ENCODE results near the gene AKR1D1. TPM values are rescaled to one million over a fixed set of nuclear protein-coding genes. Genes with fewer than 3 reads are reported as not detected.
A peak's percentile ranks its signal among the peaks of the same experiment; 100 is the strongest.

The AKR1D1 gene
- polyA plus RNA-seq, 4 donors, result 24.9 TPM; not detected in 3

DNA sequence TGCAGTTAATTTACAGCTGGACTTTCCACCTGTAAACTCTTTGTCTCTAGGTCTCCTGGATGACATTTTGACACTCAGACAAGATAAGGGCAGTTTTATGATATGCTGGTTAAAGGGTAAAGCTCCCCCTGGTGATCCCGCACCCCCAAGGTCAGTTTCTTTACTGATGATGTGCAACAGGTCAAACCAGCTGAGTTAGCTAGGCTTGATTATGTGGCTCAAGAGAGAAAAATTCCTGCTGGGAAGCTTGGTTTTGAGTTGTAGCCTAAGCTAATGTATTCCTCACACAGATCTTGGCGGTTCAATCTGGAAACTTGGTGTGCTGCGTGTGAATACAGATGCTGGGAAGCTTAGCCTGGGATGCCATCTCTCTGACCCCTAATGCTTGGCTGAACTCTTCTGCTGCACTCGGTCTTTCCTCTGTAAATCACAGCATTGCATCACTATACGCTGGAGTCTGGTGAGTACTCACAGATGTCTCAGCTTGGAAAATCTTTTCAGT lies 11.4 kb upstream of the AKR1D1 start:
- Histone ChIP-seq H3K27ac (ENCODE audit: low read depth in 1 of 3, low read length in 2 of 3) (peak overlapping the region in 1 of 3 donors; percentile 36), H3K9me3 (ENCODE audit: control insufficient read depth in 2 of 2, insufficient read depth in 1 of 2, low read depth in 1 of 2, low read length in 1 of 2) (no peaks in the 10 kb centered on the region), H3K27me3 (ENCODE audit: control insufficient read depth in 3 of 3, insufficient read depth in 3 of 3, low read length in 3 of 3) (no peaks in the 10 kb centered on the region), H3K4me1 (ENCODE audit: control insufficient read depth in 3 of 3, insufficient read depth in 2 of 3, low read depth in 1 of 3, low read length in 2 of 3) (peaks cover 0 to 15% (median 0%) of the 10 kb centered on the region in 3 donors), H3K4me3 (ENCODE audit: low read depth in 1 of 3, low read length in 3 of 3) (peak overlapping the region in 1 of 3 donors; percentile 0), H3K36me3 (ENCODE audit: control insufficient read depth in 3 of 3, insufficient read depth in 2 of 3, low read depth in 1 of 3, low read length in 3 of 3) (no peaks in the 10 kb centered on the region)
- DNase-seq, result peak in 1 of 2 donors; percentile 52
- WGBS, 3 donors, result 58 to 66% (median 62%) methylated on average over 5 of the region's 5 CpGs
- FAIRE-seq, result no peak

- FAIRE-seq, result no peak
- no peak overlapping the region for H3K4me3 ChIP-seq (ENCODE audit: low read depth in 1 of 3, low read length in 3 of 3)
- no peak overlapping the region for H3K27ac ChIP-seq (ENCODE audit: low read depth in 1 of 3, low read length in 2 of 3)
- no peaks in the 10 kb centered on the region for H3K36me3 ChIP-seq (ENCODE audit: control insufficient read depth in 3 of 3, insufficient read depth in 2 of 3, low read depth in 1 of 3, low read length in 3 of 3)
- H3K27me3 ChIP-seq (ENCODE audit: control insufficient read depth in 3 of 3, insufficient read depth in 3 of 3, low read length in 3 of 3), result no peaks in the 10 kb centered on the region
- no peaks in the 10 kb centered on the region for H3K9me3 ChIP-seq (ENCODE audit: control insufficient read depth in 2 of 2, insufficient read depth in 1 of 2, low read depth in 1 of 2, low read length in 1 of 2)
- H3K4me1 ChIP-seq (ENCODE audit: control insufficient read depth in 3 of 3, insufficient read depth in 2 of 3, low read depth in 1 of 3, low read length in 2 of 3), result peaks cover 0 to 15% (median 0%) of the 10 kb centered on the region in 3 donors
- 19 to 53% (median 23%) methylated on average over 1 of the region's 1 CpG for WGBS, 3 donors
- peak in 1 of 2 donors; percentile 15 for DNase-seq
These were observed 10.4 kb upstream of the AKR1D1 start for GRCh38 chr7:138065827-138066226.

DNA sequence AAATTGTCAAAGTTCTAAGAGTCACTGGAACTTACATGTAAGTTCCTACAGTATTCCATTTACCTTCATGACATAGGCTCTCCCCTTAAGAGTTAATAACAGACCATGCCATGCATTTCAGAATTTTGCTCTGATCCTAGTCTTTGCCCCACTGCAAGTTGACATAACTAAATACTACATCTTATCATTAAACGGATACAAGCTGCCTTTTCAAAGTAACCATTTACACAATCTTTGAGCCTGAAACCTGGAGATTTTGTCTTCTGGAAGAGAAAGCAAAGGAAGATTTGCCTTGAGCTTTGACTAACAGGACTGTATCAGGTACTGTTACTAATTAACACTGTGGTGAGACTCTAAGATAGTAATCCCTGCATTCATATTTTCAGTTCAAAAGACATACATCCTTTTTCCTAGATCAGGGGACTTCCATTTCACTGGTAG lies 9.3 kb upstream of the AKR1D1 start:
- H3K27me3 ChIP-seq (ENCODE audit: control insufficient read depth in 3 of 3, insufficient read depth in 3 of 3, low read length in 3 of 3), result no peaks in the 10 kb centered on the region
- FAIRE-seq (no peak), DNase-seq (peak in 1 of 2 donors; percentile 17)
- no peak overlapping the region for H3K4me3 ChIP-seq (ENCODE audit: low read depth in 1 of 3, low read length in 3 of 3)
- H3K36me3 ChIP-seq (ENCODE audit: control insufficient read depth in 3 of 3, insufficient read depth in 2 of 3, low read depth in 1 of 3, low read length in 3 of 3), result no peaks in the 10 kb centered on the region
- 39 to 66% (median 60%) methylated on average over 1 of the region's 1 CpG for WGBS, 3 donors
- no peaks in the 10 kb centered on the region for H3K9me3 ChIP-seq (ENCODE audit: control insufficient read depth in 2 of 2, insufficient read depth in 1 of 2, low read depth in 1 of 2, low read length in 1 of 2)
- H3K4me1 ChIP-seq (ENCODE audit: control insufficient read depth in 3 of 3, insufficient read depth in 2 of 3, low read depth in 1 of 3, low read length in 2 of 3), result peaks cover 0 to 15% (median 0%) of the 10 kb centered on the region in 3 donors
- peak overlapping the region in 1 of 3 donors; percentile 51 for H3K27ac ChIP-seq (ENCODE audit: low read depth in 1 of 3, low read length in 2 of 3)

GRCh38 chr7:138067774-138068173 lies 8.5 kb upstream of the AKR1D1 start:
- H3K4me3 ChIP-seq (ENCODE audit: low read depth in 1 of 3, low read length in 3 of 3), result no peak overlapping the region
- no peak for FAIRE-seq

GRCh38 chr7:138070908-138071307 lies 5.4 kb upstream of the AKR1D1 start:
- 72 to 85% (median 80%) methylated on average over 2 of the region's 2 CpGs for WGBS, 3 donors

More at GRCh38 chr7:138067774-138068173, 8.5 kb upstream of the AKR1D1 start:
- H3K9me3 ChIP-seq (ENCODE audit: control insufficient read depth in 2 of 2, insufficient read depth in 1 of 2, low read depth in 1 of 2, low read length in 1 of 2), result no peaks in the 10 kb centered on the region
- WGBS, 3 donors, result 91 to 96% (median 92%) methylated on average over 3 of the region's 3 CpGs
- peaks cover 0 to 15% (median 0%) of the 10 kb centered on the region in 3 donors for H3K4me1 ChIP-seq (ENCODE audit: control insufficient read depth in 3 of 3, insufficient read depth in 2 of 3, low read depth in 1 of 3, low read length in 2 of 3)
- DNase-seq, result peak in 1 of 2 donors; percentile 62
- peak overlapping the region in 1 of 3 donors; percentile 51 for H3K27ac ChIP-seq (ENCODE audit: low read depth in 1 of 3, low read length in 2 of 3)
- no peaks in the 10 kb centered on the region for H3K27me3 ChIP-seq (ENCODE audit: control insufficient read depth in 3 of 3, insufficient read depth in 3 of 3, low read length in 3 of 3)
- H3K36me3 ChIP-seq (ENCODE audit: control insufficient read depth in 3 of 3, insufficient read depth in 2 of 3, low read depth in 1 of 3, low read length in 3 of 3), result no peaks in the 10 kb centered on the region

DNA sequence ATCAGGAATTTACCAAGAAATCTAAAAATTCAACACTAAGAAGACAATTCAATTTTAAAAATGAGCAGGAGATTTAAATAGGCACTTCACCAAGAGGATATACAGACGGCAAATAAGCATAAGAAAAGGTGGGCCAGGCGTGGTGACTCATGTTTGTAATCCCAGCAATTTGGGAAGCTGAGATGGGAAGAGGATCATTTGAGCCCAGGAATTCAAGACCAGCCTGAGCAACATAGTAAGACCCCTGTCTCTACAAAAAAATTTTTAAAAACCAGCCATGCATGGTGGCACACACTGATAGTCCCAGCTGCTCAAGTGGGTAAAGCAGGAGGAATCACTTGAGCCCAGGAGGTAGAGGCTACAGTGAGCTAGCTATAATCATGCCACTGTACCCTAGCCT lies 3.5 kb upstream of the AKR1D1 start:
- H3K36me3 ChIP-seq (ENCODE audit: control insufficient read depth in 3 of 3, insufficient read depth in 2 of 3, low read depth in 1 of 3, low read length in 3 of 3), result no peaks in the 10 kb centered on the region
- no peak overlapping the region for H3K27ac ChIP-seq (ENCODE audit: low read depth in 1 of 3, low read length in 2 of 3)
- H3K9me3 ChIP-seq (ENCODE audit: control insufficient read depth in 2 of 2, insufficient read depth in 1 of 2, low read depth in 1 of 2, low read length in 1 of 2), result peaks cover 0 to 11% of the 10 kb centered on the region in 2 donors
- WGBS, 3 donors, result 75 to 87% (median 81%) methylated on average over 2 of the region's 2 CpGs
- DNase-seq (no peak), FAIRE-seq (no peak)
- H3K4me3 ChIP-seq (ENCODE audit: low read depth in 1 of 3, low read length in 3 of 3), result no peak overlapping the region
- H3K27me3 ChIP-seq (ENCODE audit: control insufficient read depth in 3 of 3, insufficient read depth in 3 of 3, low read length in 3 of 3), result no peaks in the 10 kb centered on the region
- H3K4me1 ChIP-seq (ENCODE audit: control insufficient read depth in 3 of 3, insufficient read depth in 2 of 3, low read depth in 1 of 3, low read length in 2 of 3), result no peaks in the 10 kb centered on the region

More at GRCh38 chr7:138070908-138071307, 5.4 kb upstream of the AKR1D1 start:
- H3K36me3 ChIP-seq (ENCODE audit: control insufficient read depth in 3 of 3, insufficient read depth in 2 of 3, low read depth in 1 of 3, low read length in 3 of 3), result no peaks in the 10 kb centered on the region
- H3K4me3 ChIP-seq (ENCODE audit: low read depth in 1 of 3, low read length in 3 of 3), result no peak overlapping the region
- no peak overlapping the region for H3K27ac ChIP-seq (ENCODE audit: low read depth in 1 of 3, low read length in 2 of 3)
- H3K9me3 ChIP-seq (ENCODE audit: control insufficient read depth in 2 of 2, insufficient read depth in 1 of 2, low read depth in 1 of 2, low read length in 1 of 2), result peaks cover 0 to 7% of the 10 kb centered on the region in 2 donors
- no peak for FAIRE-seq
- H3K27me3 ChIP-seq (ENCODE audit: control insufficient read depth in 3 of 3, insufficient read depth in 3 of 3, low read length in 3 of 3), result no peaks in the 10 kb centered on the region
- no peak for DNase-seq
- H3K4me1 ChIP-seq (ENCODE audit: control insufficient read depth in 3 of 3, insufficient read depth in 2 of 3, low read depth in 1 of 3, low read length in 2 of 3), result peaks cover 0 to 5% (median 0%) of the 10 kb centered on the region in 3 donors

- Histone ChIP-seq H3K27ac (ENCODE audit: low read depth in 1 of 3, low read length in 2 of 3) (no peak overlapping the region), H3K4me1 (ENCODE audit: control insufficient read depth in 3 of 3, insufficient read depth in 2 of 3, low read depth in 1 of 3, low read length in 2 of 3) (no peaks in the 10 kb centered on the region), H3K27me3 (ENCODE audit: control insufficient read depth in 3 of 3, insufficient read depth in 3 of 3, low read length in 3 of 3) (no peaks in the 10 kb centered on the region), H3K36me3 (ENCODE audit: control insufficient read depth in 3 of 3, insufficient read depth in 2 of 3, low read depth in 1 of 3, low read length in 3 of 3) (no peaks in the 10 kb centered on the region), H3K4me3 (ENCODE audit: low read depth in 1 of 3, low read length in 3 of 3) (no peak overlapping the region), H3K9me3 (ENCODE audit: control insufficient read depth in 2 of 2, insufficient read depth in 1 of 2, low read depth in 1 of 2, low read length in 1 of 2) (peaks cover 0 to 11% of the 10 kb centered on the region in 2 donors)
- WGBS, 3 donors, result 59 to 84% (median 62%) methylated on average over 2 of the region's 2 CpGs
- FAIRE-seq (no peak), DNase-seq (no peak)
These were observed 2.1 kb upstream of the AKR1D1 start for GRCh38 chr7:138074121-138074520.

DNA sequence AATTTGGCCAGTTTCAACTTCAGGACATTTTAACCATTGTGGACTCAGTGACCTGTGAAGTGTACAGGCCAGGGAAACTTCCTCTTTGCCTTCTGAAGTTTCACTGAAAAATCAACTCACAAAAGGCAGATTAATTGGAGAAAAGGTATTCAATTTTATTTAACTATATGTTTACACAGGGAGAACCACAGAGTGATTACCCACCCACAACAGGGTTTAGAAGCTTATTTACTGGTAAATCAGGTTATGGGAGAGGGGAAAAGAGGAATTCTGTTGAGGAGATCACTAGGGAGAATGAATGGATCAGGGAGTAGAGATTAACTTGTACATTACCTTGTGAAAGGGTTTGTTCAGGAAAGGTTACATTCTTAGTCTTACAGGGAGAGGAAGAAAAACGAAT lies 1.7 kb upstream of the AKR1D1 start:
- no peaks in the 10 kb centered on the region for H3K27me3 ChIP-seq (ENCODE audit: control insufficient read depth in 3 of 3, insufficient read depth in 3 of 3, low read length in 3 of 3)
- no peak overlapping the region for H3K4me3 ChIP-seq (ENCODE audit: low read depth in 1 of 3, low read length in 3 of 3)
- H3K4me1 ChIP-seq (ENCODE audit: control insufficient read depth in 3 of 3, insufficient read depth in 2 of 3, low read depth in 1 of 3, low read length in 2 of 3), result no peaks in the 10 kb centered on the region
- no peak overlapping the region for H3K27ac ChIP-seq (ENCODE audit: low read depth in 1 of 3, low read length in 2 of 3)
- FAIRE-seq (no peak), DNase-seq (no peak)
- H3K36me3 ChIP-seq (ENCODE audit: control insufficient read depth in 3 of 3, insufficient read depth in 2 of 3, low read depth in 1 of 3, low read length in 3 of 3), result no peaks in the 10 kb centered on the region
- 33 to 61% (median 39%) methylated on average over 1 of the region's 1 CpG for WGBS, 3 donors
- peaks cover 0 to 11% of the 10 kb centered on the region in 2 donors for H3K9me3 ChIP-seq (ENCODE audit: control insufficient read depth in 2 of 2, insufficient read depth in 1 of 2, low read depth in 1 of 2, low read length in 1 of 2)

GRCh38 chr7:138075350-138075749 lies 909 bp upstream of the AKR1D1 start:
- no peaks in the 10 kb centered on the region for H3K4me1 ChIP-seq (ENCODE audit: control insufficient read depth in 3 of 3, insufficient read depth in 2 of 3, low read depth in 1 of 3, low read length in 2 of 3)
- H3K9me3 ChIP-seq (ENCODE audit: control insufficient read depth in 2 of 2, insufficient read depth in 1 of 2, low read depth in 1 of 2, low read length in 1 of 2), result peaks cover 0 to 11% of the 10 kb centered on the region in 2 donors
- DNase-seq (no peak), FAIRE-seq (no peak)
- H3K36me3 ChIP-seq (ENCODE audit: control insufficient read depth in 3 of 3, insufficient read depth in 2 of 3, low read depth in 1 of 3, low read length in 3 of 3), result no peaks in the 10 kb centered on the region
- no peak overlapping the region for H3K27ac ChIP-seq (ENCODE audit: low read depth in 1 of 3, low read length in 2 of 3)
- no peak overlapping the region for H3K4me3 ChIP-seq (ENCODE audit: low read depth in 1 of 3, low read length in 3 of 3)
- no peaks in the 10 kb centered on the region for H3K27me3 ChIP-seq (ENCODE audit: control insufficient read depth in 3 of 3, insufficient read depth in 3 of 3, low read length in 3 of 3)
- WGBS, 3 donors, result 71 to 85% (median 77%) methylated on average over 3 of the region's 3 CpGs
